HCT116 (cell line): ENCODE data around the gene SLC1A4. TPM values are rescaled to one million over a fixed set of nuclear protein-coding genes. Genes with fewer than 3 reads are reported as not detected.

Experiments
- ATAC-seq: fragments of 200-7000 bp; cut with Tn5 transposase; 2 replicates; pipeline ENCODE4 v1.9.1; 2020; ENCODE audit warnings: mild to moderate bottlenecking, moderate library complexity
- BruUV-seq: library from RNA; stranded (reverse); fragments of 400-500 nt; replicated peaks from 2 replicates; lab custom pipeline; 2021; lab: Mats Ljungman, UMichigan
- CTCF ChIA-PET: fragments of 300-600 bp; sonication (Branson Sonifier 250); formaldehyde crosslinking; loops from one replicate; lab custom pipeline; 2021; ENCODE audit warnings: antibody characterized with exemption; lab: Charles Lee
- POLR2A ChIA-PET: fragments of 300-600, 350-600 bp; sonication (Branson Sonifier 250); formaldehyde crosslinking; loops from one replicate; lab custom pipeline; 2021; ENCODE audit warnings: antibody characterized with exemption; lab: Charles Lee
- RAD21 ChIA-PET, 2 experiments: fragments of 300-600 bp; sonication (Branson Sonifier 250); formaldehyde crosslinking; loops; one replicate each; lab custom pipeline; 2023; ENCODE audit warnings: low total read pairs in 2 of 2; ENCODE audit not compliant: uncharacterized antibody in 2 of 2, unreplicated experiment in 2 of 2, low non-redundant PET in 1 of 2; lab: Charles Lee
- DNase-seq: peaks from one replicate; pipeline ENCODE4 v3.0.0-alpha.2; 2010; ENCODE audit warnings: low read depth, low spot score
- H2AFZ ChIP-seq: fragments of 200-600 bp; shearing (Covaris generic), sonication (generic); 2 replicates; pipeline ENCODE4 v1.6.1; 2017; ENCODE audit warnings: low read depth, mixed run types, mixed read lengths, antibody characterized with exemption, low read length; ENCODE audit not compliant: poor library complexity, severe bottlenecking
- H3K27ac ChIP-seq: 2 replicates; pipeline ENCODE4 v1.5.1; 2012; ENCODE audit warnings: low read depth, low read length
- H3K27me3 ChIP-seq: fragments of 200-600 bp; sonication (generic); 2 replicates; pipeline ENCODE4 v1.6.1; 2016; ENCODE audit warnings: mixed run types, low read length, mixed read lengths; ENCODE audit not compliant: insufficient read depth
- H3K36me3 ChIP-seq, 2 experiments: fragments of 200-500 bp in 1 of 2; fragments of 200-600 bp in 1 of 2; sonication (Bioruptor generic) in 1 of 2; sonication (generic) in 1 of 2; 2 replicates each; pipeline versions ENCODE4 v1.5.1 to v1.6.1; 2014 to 2016; ENCODE audit warnings: low read length in 2 of 2, inconsistent platforms in 1 of 2, mixed read lengths in 1 of 2, mixed run types in 1 of 2; ENCODE audit not compliant: insufficient read depth in 2 of 2, control insufficient read depth in 1 of 2
- H3K4me1 ChIP-seq, 2 experiments: fragments of 200-600 bp in 1 of 2; sonication (generic) in 1 of 2; 2 replicates each; pipeline versions ENCODE4 v1.5.1 to v1.6.1; 2012 to 2017; ENCODE audit warnings: low read length in 2 of 2, inconsistent platforms in 1 of 2, mild to moderate bottlenecking in 1 of 2, mixed read lengths in 1 of 2, mixed run types in 1 of 2, moderate library complexity in 1 of 2; ENCODE audit not compliant: insufficient read depth in 2 of 2, control insufficient read depth in 1 of 2
- H3K4me2 ChIP-seq: fragments of 200-600 bp; sonication (generic); 2 replicates; pipeline ENCODE4 v1.6.1; 2017; ENCODE audit warnings: mixed run types, low read length, mixed read lengths
- H3K4me3 ChIP-seq, 2 experiments: fragments of 200-600 bp in 1 of 2; sonication (generic) in 1 of 2; replicated peaks in 1 of 2; 2 replicates each; pipeline ENCODE4 v1.5.1; 2011 to 2016; ENCODE audit warnings: low read length in 2 of 2, control low read depth in 1 of 2, low read depth in 1 of 2, mild to moderate bottlenecking in 1 of 2, mixed read lengths in 1 of 2, mixed run types in 1 of 2
- H3K79me2 ChIP-seq: fragments of 200-600 bp; sonication (generic); 2 replicates; pipeline ENCODE4 v1.6.1; 2017; ENCODE audit warnings: mild to moderate bottlenecking, mixed run types, low read length, moderate library complexity, mixed read lengths; ENCODE audit not compliant: insufficient read depth
- H3K9ac ChIP-seq: fragments of 200-600 bp; sonication (generic); 2 replicates; pipeline ENCODE4 v1.6.1; 2016; ENCODE audit warnings: low read length, mixed read lengths
- H3K9me2 ChIP-seq: fragments of 200-600 bp; sonication (generic), shearing (Covaris generic); 2 replicates; pipeline ENCODE4 v1.6.1; 2017; ENCODE audit warnings: mixed run types, mild to moderate bottlenecking, moderate library complexity; ENCODE audit not compliant: insufficient read depth
- H3K9me3 ChIP-seq, 2 experiments: fragments of 200-500 bp in 1 of 2; fragments of 200-600 bp in 1 of 2; sonication (Bioruptor generic) in 1 of 2; sonication (generic) in 1 of 2; 2 replicates each; pipeline ENCODE4 v1.6.1; 2014 to 2017; ENCODE audit warnings: low read length in 2 of 2, mixed read lengths in 2 of 2, inconsistent platforms in 1 of 2, low read depth in 1 of 2, mild to moderate bottlenecking in 1 of 2, mixed run types in 1 of 2, moderate library complexity in 1 of 2; ENCODE audit not compliant: control insufficient read depth in 1 of 2, insufficient read depth in 1 of 2
- H4K20me1 ChIP-seq: fragments of 200-600 bp; sonication (generic), shearing (Covaris generic); 2 replicates; pipeline ENCODE4 v1.6.1; 2017; ENCODE audit warnings: mixed run types, mild to moderate bottlenecking, moderate library complexity; ENCODE audit not compliant: insufficient read depth
- ATF3 ChIP-seq: IDR thresholded peaks from 2 replicates; pipeline ENCODE4 v1.6.1; 2012
- CBX3 ChIP-seq: IDR thresholded peaks from 2 replicates; pipeline ENCODE4 v1.6.1; 2012; ENCODE audit warnings: low read depth
- CEBPB ChIP-seq: IDR thresholded peaks from 2 replicates; pipeline ENCODE4 v1.6.1; 2012; ENCODE audit warnings: low read depth
- CTCF ChIP-seq, 3 experiments: fragments of 200-600 bp in 1 of 3; sonication (generic) in 1 of 3; IDR thresholded peaks in 2 of 3; conservative IDR thresholded peaks in 1 of 3; 2 replicates each; pipeline ENCODE4 v1.5.1; 2012 to 2017; ENCODE audit warnings: low read depth in 2 of 3, low read length in 2 of 3, antibody characterized with exemption in 1 of 3, borderline replicate concordance in 1 of 3, control low read depth in 1 of 3, mild to moderate bottlenecking in 1 of 3, mixed read lengths in 1 of 3, mixed run types in 1 of 3, moderate library complexity in 1 of 3; ENCODE audit not compliant: insufficient read depth in 1 of 3
- EGR1 ChIP-seq: IDR thresholded peaks from 2 replicates; pipeline ENCODE4 v1.6.1; 2012; ENCODE audit warnings: low read depth
- ELF1 ChIP-seq: IDR thresholded peaks from 2 replicates; pipeline ENCODE4 v1.6.1; 2012; ENCODE audit warnings: low read depth, borderline replicate concordance
- EZH2phosphoT487 ChIP-seq: fragments of 200-600 bp; IDR thresholded peaks from 2 replicates; pipeline ENCODE4 v1.6.1; 2018; ENCODE audit warnings: antibody characterized with exemption, borderline replicate concordance
- FOSL1 ChIP-seq: IDR thresholded peaks from 2 replicates; pipeline ENCODE4 v1.6.1; 2012; ENCODE audit warnings: low read depth
- POLR2A ChIP-seq: IDR thresholded peaks from 2 replicates; pipeline ENCODE4 v1.7.0; 2011; ENCODE audit warnings: borderline replicate concordance; ENCODE audit not compliant: insufficient read depth, insufficient read length; ENCODE audit errors: extremely low read depth
- POLR2AphosphoS5 ChIP-seq: IDR thresholded peaks from 2 replicates; pipeline ENCODE4 v1.6.1; 2011; ENCODE audit warnings: mild to moderate bottlenecking, low read depth, low read length, moderate library complexity
- REST ChIP-seq: IDR thresholded peaks from 2 replicates; pipeline ENCODE4 v1.6.1; 2012; ENCODE audit warnings: low read depth
- SRF ChIP-seq: IDR thresholded peaks from 2 replicates; pipeline ENCODE4 v1.6.1; 2012; ENCODE audit warnings: low read depth
- TCF7L2 ChIP-seq: IDR thresholded peaks from 2 replicates; pipeline ENCODE4 v1.7.0; 2011; ENCODE audit warnings: borderline replicate concordance, inconsistent platforms; ENCODE audit not compliant: insufficient read depth, insufficient read length; ENCODE audit errors: extremely low read depth
- YY1 ChIP-seq: IDR thresholded peaks from 2 replicates; pipeline ENCODE4 v1.6.1; 2011; ENCODE audit warnings: low read length, low read depth, moderate library complexity, mild to moderate bottlenecking; ENCODE audit not compliant: insufficient replicate concordance; ENCODE audit errors: extremely low read depth
- ZFX ChIP-seq: fragments of 450-650 bp; IDR thresholded peaks from 2 replicates; pipeline ENCODE4 v1.6.1; 2017
- ZNF274 ChIP-seq: fragments of 200-500 bp; sonication (Bioruptor generic); IDR thresholded peaks from 2 replicates; pipeline ENCODE4 v1.6.1; 2014; ENCODE audit warnings: mild to moderate bottlenecking, low read depth, low read length, inconsistent platforms
- intact Hi-C: fragments of 100-400 bp; cut with micrococcal nuclease; formaldehyde crosslinking; loops from 2 replicates; pipeline ENCODE4 v1.10.0; 2022
- total RNA-seq: library from RNA; stranded (reverse); gene quantifications from one replicate; pipeline ENCODE4 v1.2.1, GENCODE V29; 2021; ENCODE audit not compliant: unreplicated experiment

SLC1A4 gene
- total RNA-seq, 1 experiment from 2014 or later: 9.2 TPM

- BruUV-seq: no TSS peak
- H3K79me2 ChIP-seq: peaks cover 35% of the 10 kb centered on the region
- intact Hi-C loops: loop anchor here (5.0 to 10.0 kb wide), 2 partner anchors 140 to 378 kb away; partner anchors contain the start of gene SPRED2
- H3K27ac ChIP-seq: peak overlapping the region; percentile 65; the same call in 1 of the 2 replicates
- H3K36me3 ChIP-seq: no peaks in the 10 kb centered on the region
- no peaks in the 10 kb centered on the region for H3K9me2 ChIP-seq
- POLR2A ChIA-PET: interaction anchor here (1.3 to 1.5 kb wide), 2 partner anchors 9 to 14 kb away, joined by 3 read pairs; no protein-coding TSS in a partner anchor
- peaks cover 6 to 21% of the 10 kb centered on the region in 2 experiments; a peak in 3 of 4 replicates for H3K4me1 ChIP-seq
- TF ChIP-seq REST: no peak
- no peak for TF ChIP-seq POLR2A
- no peak for TF ChIP-seq ELF1
- TF ChIP-seq ATF3: no peak
- no peak for TF ChIP-seq EZH2phosphoT487
- TF ChIP-seq CTCF (IDR thresholded peaks at IDR 0.05 in 2 of 3, conservative IDR thresholded peaks at IDR 0.05 in 1 of 3; ENCODE audit: borderline replicate concordance in 1 of 3, insufficient read depth in 1 of 3, low read depth in 2 of 3, low read length in 2 of 3): no peak
- TF ChIP-seq YY1: no peak
- no peak for TF ChIP-seq FOSL1
- no peak for TF ChIP-seq POLR2AphosphoS5
- no peak for TF ChIP-seq SRF
- no peak for TF ChIP-seq ZNF274
- TF ChIP-seq ZFX: no peak
- TF ChIP-seq CBX3: no peak
- no peak for TF ChIP-seq EGR1
- TF ChIP-seq CEBPB: no peak
- TF ChIP-seq TCF7L2: no peak
- TF ChIP-seq, all 23 proteins: peak for 0
- ChIA-PET RAD21 (no interaction called here), CTCF (no interaction called here)
- ATAC-seq (no peak), DNase-seq (no peak)
- peak overlapping the region; percentile 74 for H3K9ac ChIP-seq
- H3K9me3 ChIP-seq: no peaks in the 10 kb centered on the region
- peak overlapping the region; percentile 98 for H3K4me2 ChIP-seq
- no peaks in the 10 kb centered on the region for H3K27me3 ChIP-seq
- peak overlapping the region; percentile 67 to 70 for H3K4me3 ChIP-seq
- no peaks in the 10 kb centered on the region for H4K20me1 ChIP-seq
- H2AFZ ChIP-seq: no peak overlapping the region
Measured at GRCh38 chr2:65057054-65057375, 67.8 kb downstream of the SLC1A4 start.
